Central memory CD8-positive, alpha-beta T cell (primary cell): Measurements from ENCODE around the gene RIMBP2.
"Not testable (repeated sequence)": the region's sequence is repeated elsewhere in the genome, so short reads cannot be mapped to it uniquely, and the experiment has no call there.

Experiments used
- ATAC-seq: fragments of 150-1000 bp; cut with Tn5 transposase; replicated peaks from 2 replicates; pipeline ENCODE4 v1.10.0; 2022; ENCODE audit warnings: mild to moderate bottlenecking, moderate FRiP score, moderate number of reproducible peaks; ENCODE audit not compliant: poor library complexity, severe bottlenecking; ENCODE audit errors: extremely low read depth
- DNase-seq, 2 donors: peaks; one replicate each; pipeline ENCODE4 v3.0.0; 2021; ENCODE audit warnings: low spot score in 2 of 2
- H3K27ac Mint-ChIP-seq: one replicate; pipeline ENCODE4 v1.8.0; 2022; ENCODE audit warnings: low read depth, mild to moderate bottlenecking, moderate library complexity, mixed read lengths
- H3K27me3 Mint-ChIP-seq: one replicate; pipeline ENCODE4 v1.8.0; 2022; ENCODE audit warnings: mixed read lengths
- H3K36me3 Mint-ChIP-seq: one replicate; pipeline ENCODE4 v1.8.0; 2022; ENCODE audit warnings: mild to moderate bottlenecking, moderate library complexity, mixed read lengths; ENCODE audit not compliant: insufficient read depth
- H3K4me1 Mint-ChIP-seq: one replicate; pipeline ENCODE4 v1.8.0; 2022; ENCODE audit warnings: mixed read lengths
- H3K4me3 Mint-ChIP-seq: one replicate; pipeline ENCODE4 v1.8.0; 2022; ENCODE audit warnings: mild to moderate bottlenecking, moderate library complexity, mixed read lengths
- H3K9me3 Mint-ChIP-seq: one replicate; pipeline ENCODE4 v1.8.0; 2022; ENCODE audit warnings: mixed read lengths

The RIMBP2 gene

GRCh38 chr12:130700492-130701401 lies 15.4 kb downstream of the RIMBP2 start:
- Mint-ChIP-seq H3K27me3 (peaks cover 28% of the 10 kb centered on the region), H3K4me1 (no peaks in the 10 kb centered on the region), H3K9me3 (no peaks in the 10 kb centered on the region), H3K36me3 (no peaks in the 10 kb centered on the region), H3K4me3 (no peak overlapping the region), H3K27ac (no peak overlapping the region)
- no peak for ATAC-seq
- DNase-seq, result no peak

GRCh38 chr12:130698106-130698505 lies 18.0 kb downstream of the RIMBP2 start:
- no peak overlapping the region for H3K4me3 Mint-ChIP-seq
- H3K4me1 Mint-ChIP-seq, result no peaks in the 10 kb centered on the region
- H3K27me3 Mint-ChIP-seq, result peaks cover 41% of the 10 kb centered on the region

GRCh38 chr12:130696379-130697100 lies 19.6 kb downstream of the RIMBP2 start:
- peaks cover 53% of the 10 kb centered on the region for H3K27me3 Mint-ChIP-seq
- no peaks in the 10 kb centered on the region for H3K9me3 Mint-ChIP-seq
- no peak for DNase-seq
- H3K4me3 Mint-ChIP-seq, result no peak overlapping the region
- ATAC-seq, result no peak
- H3K27ac Mint-ChIP-seq, result no peak overlapping the region
- no peaks in the 10 kb centered on the region for H3K36me3 Mint-ChIP-seq
- H3K4me1 Mint-ChIP-seq, result no peaks in the 10 kb centered on the region

More at GRCh38 chr12:130698106-130698505, 18.0 kb downstream of the RIMBP2 start:
- H3K27ac Mint-ChIP-seq, result no peak overlapping the region
- no peaks in the 10 kb centered on the region for H3K36me3 Mint-ChIP-seq
- ATAC-seq (no peak), DNase-seq (no peak)
- H3K9me3 Mint-ChIP-seq, result no peaks in the 10 kb centered on the region

DNA sequence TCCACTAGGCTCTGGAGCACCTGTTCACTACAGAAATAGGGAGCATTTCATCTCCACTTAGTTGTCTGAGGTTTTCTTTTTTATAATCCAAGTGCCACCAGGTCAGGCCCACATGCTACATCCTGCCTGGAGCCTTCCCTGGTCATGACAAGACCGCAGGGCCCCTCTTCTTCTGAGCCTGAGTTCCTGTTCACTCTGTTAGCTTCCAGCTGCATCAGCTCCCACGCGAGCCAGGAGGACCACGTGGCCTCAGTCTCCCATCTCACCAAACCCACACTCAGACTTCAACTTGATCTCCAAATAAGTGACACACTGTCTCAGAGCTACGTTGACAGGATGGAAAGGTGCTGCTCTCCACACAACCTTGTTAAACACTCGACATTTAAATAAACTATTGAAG lies 21.0 kb downstream of the RIMBP2 start:
- Mint-ChIP-seq H3K27me3 (peaks cover 56% of the 10 kb centered on the region), H3K36me3 (no peaks in the 10 kb centered on the region), H3K4me1 (no peaks in the 10 kb centered on the region), H3K27ac (no peak overlapping the region), H3K4me3 (no peak overlapping the region), H3K9me3 (no peaks in the 10 kb centered on the region)
- no peak for ATAC-seq
- no peak for DNase-seq

- no peak for ATAC-seq
- H3K9me3 Mint-ChIP-seq, result no peaks in the 10 kb centered on the region
- no peak overlapping the region for H3K27ac Mint-ChIP-seq
- no peak overlapping the region for H3K4me3 Mint-ChIP-seq
- no peaks in the 10 kb centered on the region for H3K4me1 Mint-ChIP-seq
- peaks cover 51% of the 10 kb centered on the region for H3K27me3 Mint-ChIP-seq
- DNase-seq, result no peak
- H3K36me3 Mint-ChIP-seq, result no peaks in the 10 kb centered on the region
Observed at GRCh38 chr12:130689408-130690405, 26.4 kb downstream of the RIMBP2 start.

- not testable (repeated sequence) for H3K36me3 Mint-ChIP-seq, H3K4me1 Mint-ChIP-seq, ATAC-seq
Observed at GRCh38 chr12:130688999-130689398, 27.1 kb downstream of the RIMBP2 start.

GRCh38 chr12:130687796-130688778 lies 28.0 kb downstream of the RIMBP2 start:
- Mint-ChIP-seq H3K9me3 (no peaks in the 10 kb centered on the region), H3K4me3 (no peak overlapping the region), H3K27ac (no peak overlapping the region), H3K27me3 (peaks cover 47% of the 10 kb centered on the region), H3K36me3 (no peaks in the 10 kb centered on the region), H3K4me1 (no peaks in the 10 kb centered on the region)
- ATAC-seq (no peak), DNase-seq (no peak)

More at GRCh38 chr12:130688999-130689398, 27.1 kb downstream of the RIMBP2 start:
- not testable (repeated sequence) for H3K4me3 Mint-ChIP-seq, H3K9me3 Mint-ChIP-seq, H3K27ac Mint-ChIP-seq, DNase-seq
- peaks cover 49% of the 10 kb centered on the region for H3K27me3 Mint-ChIP-seq

GRCh38 chr12:130687190-130687589 lies 28.9 kb downstream of the RIMBP2 start:
- no peak overlapping the region for H3K27ac Mint-ChIP-seq
- H3K36me3 Mint-ChIP-seq, result peaks cover 2% of the 10 kb centered on the region
- no peak overlapping the region for H3K4me3 Mint-ChIP-seq
- H3K9me3 Mint-ChIP-seq, result no peaks in the 10 kb centered on the region
- no peaks in the 10 kb centered on the region for H3K4me1 Mint-ChIP-seq
- H3K27me3 Mint-ChIP-seq, result peaks cover 50% of the 10 kb centered on the region
- ATAC-seq (no peak), DNase-seq (no peak)

DNA sequence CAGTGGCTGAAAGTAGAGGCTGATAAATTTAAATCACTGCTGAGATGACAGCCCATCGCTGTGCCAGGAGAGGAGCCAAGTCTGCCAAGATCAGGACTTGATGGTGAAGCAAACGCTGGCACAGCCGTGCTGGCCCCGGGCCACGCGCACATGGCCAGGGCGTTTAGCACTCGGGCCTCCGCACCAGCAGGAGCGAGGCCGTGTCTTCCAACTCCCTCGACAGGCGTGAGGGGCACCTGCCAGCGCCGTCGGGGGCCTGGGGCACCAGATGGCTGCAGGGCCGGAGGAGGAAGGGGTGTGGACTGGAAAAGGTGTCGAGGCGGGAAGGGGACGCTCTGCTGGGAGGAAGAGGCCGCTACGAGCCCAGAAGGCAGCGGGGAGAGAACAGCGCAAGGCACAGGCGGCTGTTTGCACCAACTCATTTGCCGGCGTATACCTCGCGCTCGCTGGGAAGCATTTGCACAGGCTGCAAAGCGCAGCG lies 29.5 kb downstream of the RIMBP2 start:
- Mint-ChIP-seq H3K27me3 (peaks cover 43% of the 10 kb centered on the region), H3K9me3 (no peaks in the 10 kb centered on the region), H3K27ac (no peak overlapping the region), H3K4me1 (no peaks in the 10 kb centered on the region), H3K36me3 (peaks cover 2% of the 10 kb centered on the region), H3K4me3 (no peak overlapping the region)
- ATAC-seq (no peak), DNase-seq (no peak)

DNA sequence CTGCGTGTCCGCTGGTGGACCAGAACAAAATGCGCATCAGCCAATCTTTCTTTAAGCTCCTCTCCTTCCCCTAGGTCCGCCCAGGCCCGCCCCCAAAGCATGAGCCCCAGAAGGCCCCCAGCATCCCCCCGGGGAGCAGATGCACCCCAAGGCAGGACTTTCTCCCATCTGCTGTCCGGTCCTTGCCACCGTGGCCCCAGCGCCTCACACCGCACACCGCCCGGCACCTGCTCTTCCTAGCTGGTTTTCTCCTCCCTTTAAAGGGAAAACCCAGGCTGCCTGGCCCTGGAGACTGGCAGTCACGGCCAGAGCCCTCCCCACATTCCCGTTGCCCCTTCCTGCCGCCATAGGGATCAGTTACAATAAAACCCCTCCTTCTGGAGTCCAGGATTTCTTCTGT lies 30.2 kb downstream of the RIMBP2 start:
- peaks cover 2% of the 10 kb centered on the region for H3K36me3 Mint-ChIP-seq
- H3K27ac Mint-ChIP-seq, result no peak overlapping the region
- ATAC-seq (no peak), DNase-seq (no peak)
- H3K4me3 Mint-ChIP-seq, result no peak overlapping the region
- peaks cover 41% of the 10 kb centered on the region for H3K27me3 Mint-ChIP-seq
- H3K4me1 Mint-ChIP-seq, result no peaks in the 10 kb centered on the region
- H3K9me3 Mint-ChIP-seq, result no peaks in the 10 kb centered on the region

DNA sequence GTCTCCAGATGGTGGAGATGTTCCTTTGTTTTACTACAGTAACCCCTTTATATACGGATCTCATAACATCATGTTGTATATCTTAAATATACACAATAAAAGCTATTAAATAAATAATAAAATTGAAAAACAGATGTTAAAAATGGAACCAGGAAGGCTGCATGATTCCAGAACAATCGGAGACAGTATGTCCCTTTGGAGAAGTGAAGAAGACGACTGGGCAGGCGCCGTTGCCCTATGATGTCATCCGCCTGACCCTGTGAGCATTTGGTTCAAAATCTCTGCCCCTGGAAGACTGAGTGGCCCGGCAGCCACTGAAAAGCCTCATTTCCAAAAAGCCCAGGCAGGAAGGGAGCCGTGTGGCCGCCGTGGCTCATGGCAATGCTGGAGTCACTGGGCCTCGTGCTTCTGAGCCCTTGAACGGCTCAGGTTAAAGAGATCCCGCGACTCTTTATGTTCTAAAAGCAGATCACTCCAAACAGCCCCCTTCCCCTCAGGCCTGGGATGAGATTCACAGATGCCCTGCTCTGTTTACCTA lies 30.8 kb downstream of the RIMBP2 start:
- ATAC-seq (no peak), DNase-seq (no peak)
- Mint-ChIP-seq H3K4me3 (no peak overlapping the region), H3K27ac (no peak overlapping the region), H3K9me3 (no peaks in the 10 kb centered on the region), H3K4me1 (no peaks in the 10 kb centered on the region), H3K36me3 (peaks cover 2% of the 10 kb centered on the region), H3K27me3 (peaks cover 41% of the 10 kb centered on the region)
